CD8-positive, alpha-beta memory T cell (primary cell): ENCODE measurements around the gene OGFRL1. TPM values are rescaled to one million over a fixed set of nuclear protein-coding genes. Genes with fewer than 3 reads are reported as not detected.

Experiments
- CTCF ChIA-PET: fragments of 350-600 bp; sonication (Branson Sonifier 250); formaldehyde crosslinking; loops from one replicate; lab custom pipeline; 2021; ENCODE audit warnings: antibody characterized with exemption; lab: Charles Lee
- POLR2A ChIA-PET: fragments of 350-600 bp; sonication (Branson Sonifier 250); formaldehyde crosslinking; loops from one replicate; lab custom pipeline; 2021; ENCODE audit warnings: antibody characterized with exemption; lab: Charles Lee
- DNase-seq, 5 donors: peaks; one replicate each; pipeline versions ENCODE4 v3.0.0 to v3.0.0-alpha.2; 2020 to 2022; ENCODE audit warnings: mixed read lengths in 1 of 5
- H3K27ac ChIP-seq: one replicate; pipeline ENCODE4 v1.7.0; 2013; ENCODE audit warnings: low read depth, mild to moderate bottlenecking, low read length, moderate library complexity
- H3K27me3 ChIP-seq: 2 replicates; pipeline ENCODE4 v1.7.0; 2013; ENCODE audit warnings: low read length, mild to moderate bottlenecking; ENCODE audit not compliant: insufficient read depth, poor library complexity, severe bottlenecking
- H3K36me3 ChIP-seq: 2 replicates; pipeline ENCODE4 v1.7.0; 2013; ENCODE audit warnings: mild to moderate bottlenecking, low read length, moderate library complexity; ENCODE audit not compliant: insufficient read depth
- H3K4me1 ChIP-seq: 2 replicates; pipeline ENCODE4 v1.7.0; 2013; ENCODE audit warnings: mild to moderate bottlenecking, low read length, moderate library complexity; ENCODE audit not compliant: insufficient read depth
- H3K4me3 ChIP-seq: 2 replicates; pipeline ENCODE4 v1.7.0; 2013; ENCODE audit warnings: mild to moderate bottlenecking, low read length
- H3K9me3 ChIP-seq: 2 replicates; pipeline ENCODE4 v1.7.0; 2013; ENCODE audit warnings: mild to moderate bottlenecking, low read length
- H3K27ac Mint-ChIP-seq, 8 donors: one replicate each; pipeline ENCODE4 v1.8.0; 2020 to 2021; ENCODE audit warnings: mixed read lengths in 8 of 8, mild to moderate bottlenecking in 6 of 8, inconsistent platforms in 3 of 8, moderate library complexity in 3 of 8
- H3K27me3 Mint-ChIP-seq, 2 donors: one replicate each; pipeline ENCODE4 v1.8.0; 2020 to 2021; ENCODE audit warnings: mixed read lengths in 2 of 2, mild to moderate bottlenecking in 1 of 2, moderate library complexity in 1 of 2
- H3K36me3 Mint-ChIP-seq, 3 donors: one replicate each; pipeline ENCODE4 v1.8.0; 2020 to 2021; ENCODE audit warnings: mixed read lengths in 3 of 3, inconsistent platforms in 1 of 3, mild to moderate bottlenecking in 1 of 3
- H3K4me1 Mint-ChIP-seq, 3 donors: one replicate each; pipeline ENCODE4 v1.8.0; 2020 to 2021; ENCODE audit warnings: mixed read lengths in 3 of 3, inconsistent platforms in 1 of 3, mild to moderate bottlenecking in 1 of 3
- H3K4me3 Mint-ChIP-seq, 7 donors: one replicate each; pipeline ENCODE4 v1.8.0; 2020 to 2021; ENCODE audit warnings: mixed read lengths in 7 of 7, mild to moderate bottlenecking in 6 of 7, moderate library complexity in 4 of 7, inconsistent platforms in 2 of 7
- H3K9me3 Mint-ChIP-seq, 5 donors: one replicate each; pipeline ENCODE4 v1.8.0; 2020 to 2022; ENCODE audit warnings: mixed read lengths in 5 of 5, mild to moderate bottlenecking in 3 of 5, moderate library complexity in 2 of 5, inconsistent platforms in 1 of 5
- polyA plus RNA-seq: library from polyadenylated mRNA; unstranded; fragments of 300-500 nt; fragmentation: Illumina TruSeq; gene quantifications from one replicate; pipeline ENCODE4 v1.2.3, GENCODE V29; 2021
- total RNA-seq, 2 experiments: library from RNA; stranded (reverse); gene quantifications; one replicate each; pipeline ENCODE4 v1.2.3, GENCODE V29; 2021

The OGFRL1 gene
- total and polyA plus RNA-seq, 3 experiments from 2014 or later = 4.1 to 5.6 (median 5.5) TPM

DNA sequence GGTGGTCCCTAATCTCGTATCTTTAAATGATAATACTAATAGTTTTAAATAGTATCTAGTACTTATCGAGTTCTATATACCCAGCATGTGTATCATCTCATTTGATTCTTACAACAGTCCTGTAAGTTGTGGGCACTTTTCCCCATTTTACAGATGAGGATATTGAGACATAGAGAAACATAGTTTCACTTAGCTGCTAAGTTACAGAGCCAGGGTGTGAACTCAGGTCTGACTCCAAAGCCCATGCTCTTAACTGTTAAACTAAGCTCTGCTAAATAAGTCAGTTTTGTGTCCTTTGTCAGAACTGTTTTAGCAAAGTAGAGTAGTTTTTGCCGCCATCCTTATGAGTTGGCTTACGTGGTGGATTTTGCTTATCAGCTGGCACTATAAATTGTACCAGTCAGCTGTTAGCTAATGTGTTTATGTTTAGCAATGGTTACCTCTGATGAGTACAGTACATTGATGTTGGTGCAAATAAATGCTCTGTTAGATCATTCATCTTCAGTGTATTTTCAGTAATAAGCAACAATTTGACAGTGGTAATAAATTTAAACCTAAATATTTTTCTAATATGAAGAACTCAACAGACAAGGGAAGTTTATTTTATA lies 12.1 kb downstream of the OGFRL1 start:
- ChIA-PET CTCF (interaction anchor here (1.2 kb wide), 1 partner anchor 12 kb away, joined by 3 read pairs; the partner anchor contains the start of gene OGFRL1), POLR2A (no interaction called here)
- no peak overlapping the region for H3K4me3 ChIP-seq
- H3K9me3 Mint-ChIP-seq = no peaks in the 10 kb centered on the region
- H3K4me1 Mint-ChIP-seq = peaks cover 0 to 3% (median 0%) of the 10 kb centered on the region in 3 donors
- peaks cover 7 to 45% (median 27%) of the 10 kb centered on the region in 3 donors for H3K36me3 Mint-ChIP-seq
- no peaks in the 10 kb centered on the region for H3K27me3 ChIP-seq
- DNase-seq = no peak
- no peaks in the 10 kb centered on the region for H3K4me1 ChIP-seq
- no peaks in the 10 kb centered on the region for H3K36me3 ChIP-seq
- no peak overlapping the region for H3K27ac Mint-ChIP-seq
- no peak overlapping the region for H3K27ac ChIP-seq
- no peak overlapping the region for H3K4me3 Mint-ChIP-seq
- H3K27me3 Mint-ChIP-seq = no peaks in the 10 kb centered on the region
- H3K9me3 ChIP-seq = no peaks in the 10 kb centered on the region

DNA sequence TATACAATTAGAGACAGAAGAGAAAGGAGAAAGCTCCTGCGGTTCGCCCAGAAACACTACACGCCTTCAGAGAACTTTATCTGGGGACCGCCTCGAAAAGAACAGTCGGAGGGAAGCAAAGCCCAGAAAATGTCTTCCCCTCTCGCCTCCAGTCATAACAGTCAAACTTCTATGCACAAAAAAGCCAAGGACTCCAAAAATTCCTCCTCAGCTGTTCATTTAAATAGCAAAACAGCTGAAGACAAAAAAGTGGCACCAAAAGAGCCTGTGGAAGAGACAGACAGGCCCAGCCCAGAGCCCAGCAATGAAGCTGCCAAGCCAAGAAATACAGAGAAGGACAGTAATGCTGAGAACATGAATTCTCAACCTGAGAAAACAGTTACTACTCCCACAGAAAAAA lies 12.9 kb downstream of the OGFRL1 start:
- Mint-ChIP-seq H3K9me3 (no peaks in the 10 kb centered on the region), H3K4me3 (no peak overlapping the region), H3K27ac (peak overlapping the region in 1 of 8 donors; percentile 61), H3K27me3 (no peaks in the 10 kb centered on the region), H3K4me1 (peaks cover 0 to 3% (median 0%) of the 10 kb centered on the region in 3 donors), H3K36me3 (peaks cover 7 to 40% (median 26%) of the 10 kb centered on the region in 3 donors)
- POLR2A ChIA-PET = no interaction called here
- no peak overlapping the region for H3K4me3 ChIP-seq
- CTCF ChIA-PET = interaction anchor here (1.2 kb wide), 1 partner anchor 13 kb away, joined by 3 read pairs; the partner anchor contains the start of gene OGFRL1
- no peak overlapping the region for H3K27ac ChIP-seq
- H3K36me3 ChIP-seq = no peaks in the 10 kb centered on the region
- no peaks in the 10 kb centered on the region for H3K4me1 ChIP-seq
- no peaks in the 10 kb centered on the region for H3K9me3 ChIP-seq
- no peaks in the 10 kb centered on the region for H3K27me3 ChIP-seq
- no peak for DNase-seq

DNA sequence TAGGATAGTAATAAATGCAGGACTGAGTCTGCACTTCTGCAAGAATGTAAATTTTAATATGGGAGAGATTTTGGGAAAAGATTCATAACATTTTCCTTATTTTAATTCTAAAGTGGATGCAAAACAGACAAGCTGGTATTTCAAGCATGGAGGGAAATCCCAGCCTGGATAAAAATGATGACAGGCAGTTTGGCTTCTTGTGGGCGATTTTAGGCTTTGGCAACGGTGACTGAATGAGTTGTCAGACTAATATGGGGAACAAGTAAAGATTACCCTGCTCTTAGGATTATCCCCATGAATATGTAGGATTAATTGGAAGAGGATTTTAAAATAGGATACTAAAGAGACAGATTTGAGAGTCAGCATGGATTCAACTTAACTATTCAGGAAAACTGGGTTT lies 21.0 kb downstream of the OGFRL1 start:
- POLR2A ChIA-PET = no interaction called here
- Histone ChIP-seq H3K36me3 (no peaks in the 10 kb centered on the region), H3K27me3 (no peaks in the 10 kb centered on the region), H3K4me3 (no peak overlapping the region), H3K27ac (no peak overlapping the region), H3K9me3 (no peaks in the 10 kb centered on the region), H3K4me1 (no peaks in the 10 kb centered on the region)
- H3K27me3 Mint-ChIP-seq = no peaks in the 10 kb centered on the region
- H3K27ac Mint-ChIP-seq = no peak overlapping the region
- DNase-seq = no peak
- H3K4me3 Mint-ChIP-seq = no peak overlapping the region
- CTCF ChIA-PET = no interaction called here
- no peaks in the 10 kb centered on the region for H3K4me1 Mint-ChIP-seq
- no peaks in the 10 kb centered on the region for H3K9me3 Mint-ChIP-seq
- peaks cover 0 to 7% (median 0%) of the 10 kb centered on the region in 3 donors for H3K36me3 Mint-ChIP-seq

DNA sequence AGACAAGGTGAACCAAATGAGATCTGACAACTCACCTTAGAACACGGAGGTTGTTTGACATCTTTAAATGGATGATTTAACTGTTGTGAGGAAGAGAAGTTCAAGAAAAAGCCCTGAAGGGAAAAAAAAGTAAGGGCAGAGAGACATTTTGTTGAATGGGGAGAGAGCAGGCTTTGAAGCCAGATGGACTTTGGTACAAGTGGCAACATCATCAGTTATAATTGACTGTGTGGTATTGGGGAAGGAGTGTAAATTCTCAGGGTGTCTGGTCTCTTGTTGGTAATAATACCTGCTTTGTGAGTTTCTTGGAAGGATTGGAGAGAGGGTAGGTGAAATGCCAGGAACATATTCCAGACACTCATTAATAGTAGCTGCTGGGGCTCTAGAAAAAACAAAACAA lies 21.6 kb downstream of the OGFRL1 start:
- no peak overlapping the region for H3K27ac ChIP-seq
- DNase-seq = no peak
- Mint-ChIP-seq H3K4me1 (no peaks in the 10 kb centered on the region), H3K27me3 (no peaks in the 10 kb centered on the region), H3K4me3 (no peak overlapping the region), H3K27ac (peak overlapping the region in 2 of 8 donors; percentile 20 to 81), H3K36me3 (peaks cover 0 to 7% (median 1%) of the 10 kb centered on the region in 3 donors), H3K9me3 (no peaks in the 10 kb centered on the region)
- H3K4me3 ChIP-seq = no peak overlapping the region
- H3K9me3 ChIP-seq = no peaks in the 10 kb centered on the region
- H3K36me3 ChIP-seq = no peaks in the 10 kb centered on the region
- ChIA-PET CTCF (no interaction called here), POLR2A (no interaction called here)
- no peaks in the 10 kb centered on the region for H3K4me1 ChIP-seq
- H3K27me3 ChIP-seq = no peaks in the 10 kb centered on the region

DNA sequence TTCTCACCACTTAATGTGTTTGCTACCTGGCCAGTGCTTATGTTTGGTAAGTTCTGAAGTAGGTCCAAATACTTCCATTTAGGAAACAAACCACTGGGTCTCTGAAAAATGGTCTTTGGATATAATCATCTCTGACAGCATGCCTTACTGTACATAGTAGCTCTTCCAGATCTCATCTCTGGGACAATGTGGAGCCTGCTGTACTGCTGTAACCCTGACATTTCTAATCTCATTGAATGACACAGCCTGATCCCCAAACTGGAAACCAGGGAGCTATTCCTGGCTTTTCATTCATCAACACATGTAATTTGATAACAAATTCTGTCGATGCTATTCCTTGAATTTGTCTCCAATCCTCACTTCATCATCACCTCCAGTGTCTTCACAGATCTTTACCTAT lies 23.5 kb downstream of the OGFRL1 start:
- CTCF ChIA-PET = no interaction called here
- H3K4me1 ChIP-seq = no peaks in the 10 kb centered on the region
- no peak overlapping the region for H3K4me3 Mint-ChIP-seq

DNA sequence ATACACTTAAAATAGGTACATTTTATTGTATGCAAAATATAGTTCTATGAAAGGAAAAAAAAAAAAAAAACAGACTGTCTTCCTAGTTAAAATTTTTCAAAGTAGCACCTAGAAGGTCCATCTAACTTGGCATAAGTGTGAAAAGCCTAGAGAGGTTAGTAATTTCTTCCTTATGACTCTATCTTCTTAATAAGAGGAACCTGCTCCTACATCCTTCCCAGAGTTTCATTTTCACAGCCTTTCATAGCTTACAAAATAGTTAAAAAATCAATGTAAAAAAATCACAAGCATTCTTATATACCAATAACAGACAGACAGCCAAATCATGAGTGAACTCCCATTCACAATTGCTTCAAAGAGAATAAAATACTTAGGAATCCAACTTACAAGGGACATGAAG lies 28.8 kb downstream of the OGFRL1 start:
- Mint-ChIP-seq H3K27ac (no peak overlapping the region), H3K4me1 (no peaks in the 10 kb centered on the region), H3K4me3 (no peak overlapping the region), H3K36me3 (peaks cover 0 to 11% (median 2%) of the 10 kb centered on the region in 3 donors), H3K9me3 (peaks cover 0 to 2% (median 0%) of the 10 kb centered on the region in 5 donors), H3K27me3 (peaks cover 0 to 3% of the 10 kb centered on the region in 2 donors)
- no peaks in the 10 kb centered on the region for H3K4me1 ChIP-seq
- H3K9me3 ChIP-seq = no peaks in the 10 kb centered on the region
- H3K36me3 ChIP-seq = no peaks in the 10 kb centered on the region
- ChIA-PET CTCF (no interaction called here), POLR2A (no interaction called here)
- DNase-seq = no peak
- no peaks in the 10 kb centered on the region for H3K27me3 ChIP-seq
- no peak overlapping the region for H3K27ac ChIP-seq
- no peak overlapping the region for H3K4me3 ChIP-seq

More for the DNA sequence above, 23.5 kb downstream of the OGFRL1 start:
- Histone ChIP-seq H3K9me3 (no peaks in the 10 kb centered on the region), H3K36me3 (no peaks in the 10 kb centered on the region), H3K27me3 (no peaks in the 10 kb centered on the region), H3K4me3 (no peak overlapping the region), H3K27ac (no peak overlapping the region)
- Mint-ChIP-seq H3K36me3 (peaks cover 0 to 7% (median 2%) of the 10 kb centered on the region in 3 donors), H3K27me3 (no peaks in the 10 kb centered on the region), H3K9me3 (no peaks in the 10 kb centered on the region), H3K27ac (no peak overlapping the region), H3K4me1 (no peaks in the 10 kb centered on the region)
- no peak for DNase-seq
- POLR2A ChIA-PET = no interaction called here

DNA sequence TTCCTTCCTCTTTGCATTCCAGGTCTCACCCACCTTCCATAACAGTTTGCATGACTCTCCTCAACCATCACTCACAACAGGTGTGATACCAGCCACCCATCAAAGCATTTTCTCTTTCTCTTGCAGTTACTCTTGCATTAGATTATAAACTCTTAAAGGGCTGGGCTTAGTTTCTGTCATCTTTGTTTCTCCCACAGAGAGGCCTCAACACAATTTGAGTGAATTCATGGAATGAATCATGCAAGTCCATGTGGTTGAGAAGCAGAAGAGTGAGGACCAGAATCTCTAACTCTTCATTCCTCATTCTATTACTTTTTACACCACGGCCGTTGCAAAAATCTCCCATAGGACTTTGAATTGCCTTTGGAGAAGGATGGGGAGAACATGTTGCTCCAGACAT lies 31.4 kb downstream of the OGFRL1 start:
- H3K4me1 Mint-ChIP-seq = no peaks in the 10 kb centered on the region
- no peak overlapping the region for H3K4me3 ChIP-seq
- peaks cover 0 to 2% (median 0%) of the 10 kb centered on the region in 5 donors for H3K9me3 Mint-ChIP-seq
- no peaks in the 10 kb centered on the region for H3K4me1 ChIP-seq
- no peak overlapping the region for H3K27ac Mint-ChIP-seq
- no peak overlapping the region for H3K27ac ChIP-seq
- ChIA-PET POLR2A (no interaction called here), CTCF (no interaction called here)
- H3K9me3 ChIP-seq = no peaks in the 10 kb centered on the region
- no peak for DNase-seq
- no peak overlapping the region for H3K4me3 Mint-ChIP-seq
- H3K27me3 ChIP-seq = no peaks in the 10 kb centered on the region
- peaks cover 5 to 6% of the 10 kb centered on the region in 2 donors for H3K27me3 Mint-ChIP-seq
- H3K36me3 Mint-ChIP-seq = peaks cover 0 to 3% (median 2%) of the 10 kb centered on the region in 3 donors
- H3K36me3 ChIP-seq = no peaks in the 10 kb centered on the region

DNA sequence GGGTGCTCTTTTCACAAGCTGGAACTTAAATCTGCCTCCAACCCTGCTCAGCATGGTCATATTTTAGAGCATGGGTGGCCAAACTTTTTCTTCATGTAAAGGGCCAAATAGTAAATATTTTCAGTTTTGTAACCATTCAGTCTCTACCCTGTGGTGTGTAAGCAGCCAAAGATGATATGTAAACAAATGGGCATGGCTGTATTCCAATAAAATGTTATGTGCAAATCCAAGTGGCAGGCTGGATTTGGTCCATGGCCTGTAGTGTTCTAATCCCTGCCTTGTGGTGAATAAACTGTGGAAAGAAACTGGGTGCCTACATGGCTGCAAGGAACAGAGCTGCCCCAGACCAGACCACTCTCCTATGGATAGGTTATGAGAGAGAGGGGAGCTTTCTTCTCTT lies 32.7 kb downstream of the OGFRL1 start:
- peaks cover 0 to 2% (median 0%) of the 10 kb centered on the region in 5 donors for H3K9me3 Mint-ChIP-seq
- no peak overlapping the region for H3K27ac Mint-ChIP-seq
- POLR2A ChIA-PET = no interaction called here
- Histone ChIP-seq H3K27me3 (no peaks in the 10 kb centered on the region), H3K27ac (no peak overlapping the region), H3K4me1 (no peaks in the 10 kb centered on the region), H3K36me3 (no peaks in the 10 kb centered on the region), H3K9me3 (no peaks in the 10 kb centered on the region), H3K4me3 (no peak overlapping the region)
- peaks cover 6 to 9% of the 10 kb centered on the region in 2 donors for H3K27me3 Mint-ChIP-seq
- CTCF ChIA-PET = no interaction called here
- DNase-seq = no peak
- H3K36me3 Mint-ChIP-seq = peaks cover 0 to 3% (median 0%) of the 10 kb centered on the region in 3 donors
- no peaks in the 10 kb centered on the region for H3K4me1 Mint-ChIP-seq
- H3K4me3 Mint-ChIP-seq = peak overlapping the region in 1 of 7 donors; percentile 15
